H1 (cell line): ENCODE measurements around the gene POLRMT. TPM values are rescaled to one million over a fixed set of nuclear protein-coding genes. Genes with fewer than 3 reads are reported as not detected.

Experiments
- CBX5 ChIP-seq: fragments of 300-800, 300-1000 bp; sonication (generic); IDR thresholded peaks from 2 replicates; pipeline ENCODE4 v1.7.1; 2016; ENCODE audit warnings: antibody characterized with exemption, low read length, low read depth
- KDM4A ChIP-seq: IDR thresholded peaks from one replicate; pipeline ENCODE4 v1.7.1; 2012; ENCODE audit warnings: low read depth, mild to moderate bottlenecking, moderate library complexity, low read length, inconsistent platforms; ENCODE audit not compliant: severe bottlenecking
- SP4 ChIP-seq: IDR thresholded peaks from 2 replicates; pipeline ENCODE4 v1.6.1; 2012; ENCODE audit warnings: low read length, inconsistent platforms
- polyA plus RNA-seq, 7 experiments: library from polyadenylated mRNA; depleted of rRNA in 3 of 7; stranded (reverse) in 5 of 7; unstranded in 2 of 7; fragments of >200 nt in 5 of 7; fragments of 200-250 nt in 2 of 7; gene quantifications; 1 replicate in 5 of 7; 2 replicates in 1 of 7; 4 replicates in 1 of 7; pipeline versions ENCODE4 v1.2.1 to v1.2.3, GENCODE V29; 2011 to 2013; ENCODE audit warnings: missing spikeins in 2 of 7, mixed read lengths in 2 of 7
- total RNA-seq: library from RNA; stranded (reverse); fragmentation: NEBNext Ultra II Directional; extraction: Animal tissue kit (Norgen Biotek cat#: 25700); gene quantifications from 2 replicates; pipeline ENCODE4 v1.2.1, GENCODE V29; 2021
- TF ChIP-seq, protein P1 (sequence below): IDR thresholded peaks from 2 replicates; pipeline ENCODE4 v1.6.1; 2012; ENCODE audit warnings: inconsistent platforms

POLRMT gene
- total and polyA plus RNA-seq, 2 of the 8 experiments (the other 6 are each of a cell fraction or from before 2014, with no cell fraction given), result 93.0 to 111 TPM

DNA sequence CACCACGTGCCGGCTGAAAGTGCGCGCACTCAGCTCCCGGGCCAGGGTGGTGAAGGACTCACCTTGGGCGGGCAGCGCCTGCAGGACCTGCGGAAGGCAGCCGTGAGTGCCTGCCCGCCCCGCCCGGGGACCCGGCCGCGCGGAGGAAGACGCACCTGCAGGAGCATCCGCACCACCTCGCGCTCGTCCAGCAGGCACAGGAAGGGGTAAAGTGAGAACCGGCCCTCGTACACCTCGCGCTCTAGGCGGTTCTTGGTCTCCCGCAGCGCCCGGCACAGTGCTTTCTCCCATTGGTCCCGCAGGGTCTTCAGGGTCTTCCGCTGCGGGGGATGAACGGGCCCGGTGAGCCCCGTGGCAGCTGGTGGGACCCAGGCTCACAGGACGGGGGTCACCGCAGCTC, 10.7 kb downstream of the POLRMT start (continued):
- TF ChIP-seq KDM4A (no peak), SP4 (no peak), CBX5 (no peak)
- TF ChIP-seq, protein P1, sequence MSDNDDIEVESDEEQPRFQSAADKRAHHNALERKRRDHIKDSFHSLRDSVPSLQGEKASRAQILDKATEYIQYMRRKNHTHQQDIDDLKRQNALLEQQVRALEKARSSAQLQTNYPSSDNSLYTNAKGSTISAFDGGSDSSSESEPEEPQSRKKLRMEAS, result no peak
